ENCODE measurements around the gene XYLT1.

The XYLT1 gene

GRCh38 chr16:17246268-17246885 lies 224.4 kb downstream of the XYLT1 start:
- DNase-seq = no peak

- no peak for DNase-seq
These were observed 225.0 kb downstream of the XYLT1 start for GRCh38 chr16:17245776-17246175.

GRCh38 chr16:17244872-17245551 lies 225.7 kb downstream of the XYLT1 start:
- DNase-seq = no peak

GRCh38 chr16:17241264-17241835 lies 229.4 kb downstream of the XYLT1 start:
- no peak for DNase-seq

- no peak for DNase-seq
These were observed 232.3 kb downstream of the XYLT1 start for GRCh38 chr16:17238285-17239028.

GRCh38 chr16:17237350-17237944 lies 233.3 kb downstream of the XYLT1 start:
- DNase-seq = no peak

- no peak for DNase-seq
These were observed 235.5 kb downstream of the XYLT1 start for GRCh38 chr16:17235147-17235815.

- no peak for DNase-seq
These were observed 237.3 kb downstream of the XYLT1 start for GRCh38 chr16:17233318-17234002.

- no peak for DNase-seq
These were observed 238.3 kb downstream of the XYLT1 start for GRCh38 chr16:17232487-17232886.

GRCh38 chr16:17231972-17232371 lies 238.8 kb downstream of the XYLT1 start:
- no peak for DNase-seq

GRCh38 chr16:17230932-17231581 lies 239.7 kb downstream of the XYLT1 start:
- DNase-seq = no peak

- DNase-seq = no peak
These were observed 241.0 kb downstream of the XYLT1 start for GRCh38 chr16:17229766-17230165.

GRCh38 chr16:17229131-17229530 lies 241.6 kb downstream of the XYLT1 start:
- DNase-seq = no peak

- DNase-seq = no peak
These were observed 242.1 kb downstream of the XYLT1 start for GRCh38 chr16:17228708-17229055.

GRCh38 chr16:17228048-17228707 lies 242.6 kb downstream of the XYLT1 start:
- no peak for DNase-seq

- no peak for DNase-seq
These were observed 243.5 kb downstream of the XYLT1 start for GRCh38 chr16:17227278-17227677.

- DNase-seq = no peak
These were observed 245.2 kb downstream of the XYLT1 start for GRCh38 chr16:17225541-17225940.

- peak in 1 of 2 experiments; percentile 11 for DNase-seq
These were observed 245.9 kb downstream of the XYLT1 start for GRCh38 chr16:17224879-17225281.

GRCh38 chr16:17224350-17224749 lies 246.4 kb downstream of the XYLT1 start:
- DNase-seq = no peak

GRCh38 chr16:17223576-17223975 lies 247.2 kb downstream of the XYLT1 start:
- DNase-seq = no peak

GRCh38 chr16:17222871-17223401 lies 247.8 kb downstream of the XYLT1 start:
- no peak for DNase-seq
